KMS-11 (cell line): Measurements from ENCODE around the gene TNK2.

Experiments
- H2AFZ ChIP-seq: fragments of 200-600 bp; sonication (generic); 2 replicates; pipeline ENCODE4 v1.6.1; 2016; ENCODE audit warnings: antibody characterized with exemption, mixed run types, low read depth
- H3K27ac ChIP-seq: fragments of 200-600 bp; sonication (generic); 2 replicates; pipeline ENCODE4 v1.6.1; 2016; ENCODE audit warnings: mild to moderate bottlenecking, mixed run types
- H3K27me3 ChIP-seq: fragments of 200-600 bp; sonication (generic); 2 replicates; pipeline ENCODE4 v1.6.1; 2017; ENCODE audit warnings: mild to moderate bottlenecking, low read depth, mixed run types, moderate library complexity; ENCODE audit not compliant: insufficient read depth
- H3K36me3 ChIP-seq: fragments of 200-600 bp; sonication (generic); 2 replicates; pipeline ENCODE4 v1.6.1; 2017; ENCODE audit warnings: mild to moderate bottlenecking, mixed run types; ENCODE audit not compliant: insufficient read depth
- H3K4me1 ChIP-seq: fragments of 200-600 bp; sonication (generic); 2 replicates; pipeline ENCODE4 v1.6.1; 2016; ENCODE audit warnings: mild to moderate bottlenecking, low read depth, mixed run types; ENCODE audit not compliant: poor library complexity, severe bottlenecking
- H3K4me2 ChIP-seq: fragments of 200-600 bp; sonication (generic); 2 replicates; pipeline ENCODE4 v1.7.0; 2016; ENCODE audit warnings: mild to moderate bottlenecking, mixed run types
- H3K4me3 ChIP-seq: fragments of 200-600 bp; sonication (generic); IDR thresholded peaks from 2 replicates; pipeline ENCODE4 v1.6.1; 2017; ENCODE audit warnings: low read depth, low read length, mixed read lengths; ENCODE audit not compliant: insufficient read depth
- H3K79me2 ChIP-seq: fragments of 200-600 bp; sonication (generic); 2 replicates; pipeline ENCODE4 v1.6.1; 2016; ENCODE audit warnings: low read depth, mixed run types; ENCODE audit not compliant: insufficient read depth
- H3K9ac ChIP-seq: fragments of 200-600 bp; sonication (generic); 2 replicates; pipeline ENCODE4 v1.6.1; 2016; ENCODE audit warnings: mild to moderate bottlenecking, mixed run types
- H4K20me1 ChIP-seq: fragments of 200-600 bp; sonication (generic); 2 replicates; pipeline ENCODE4 v1.6.1; 2016; ENCODE audit warnings: mild to moderate bottlenecking, mixed run types; ENCODE audit not compliant: insufficient read depth
- TF ChIP-seq, protein P1 (sequence below): fragments of 200-600 bp; sonication (generic); conservative IDR thresholded peaks from 2 replicates; pipeline ENCODE4 v1.6.1; 2017; ENCODE audit warnings: low read depth, mild to moderate bottlenecking, antibody characterized with exemption, low read length, moderate library complexity, mixed read lengths

The TNK2 gene

GRCh38 chr3:195911946-195912270 lies 3.6 kb upstream of the TNK2 start:
- Histone ChIP-seq H3K36me3 (no peaks in the 10 kb centered on the region), H3K4me1 (peaks cover 32% of the 10 kb centered on the region), H3K4me3 (no peak overlapping the region), H3K79me2 (no peaks in the 10 kb centered on the region), H4K20me1 (no peaks in the 10 kb centered on the region), H3K4me2 (no peak overlapping the region), H3K27me3 (no peaks in the 10 kb centered on the region), H2AFZ (no peak overlapping the region), H3K9ac (no peak overlapping the region), H3K27ac (no peak overlapping the region)
- TF ChIP-seq, protein P1, sequence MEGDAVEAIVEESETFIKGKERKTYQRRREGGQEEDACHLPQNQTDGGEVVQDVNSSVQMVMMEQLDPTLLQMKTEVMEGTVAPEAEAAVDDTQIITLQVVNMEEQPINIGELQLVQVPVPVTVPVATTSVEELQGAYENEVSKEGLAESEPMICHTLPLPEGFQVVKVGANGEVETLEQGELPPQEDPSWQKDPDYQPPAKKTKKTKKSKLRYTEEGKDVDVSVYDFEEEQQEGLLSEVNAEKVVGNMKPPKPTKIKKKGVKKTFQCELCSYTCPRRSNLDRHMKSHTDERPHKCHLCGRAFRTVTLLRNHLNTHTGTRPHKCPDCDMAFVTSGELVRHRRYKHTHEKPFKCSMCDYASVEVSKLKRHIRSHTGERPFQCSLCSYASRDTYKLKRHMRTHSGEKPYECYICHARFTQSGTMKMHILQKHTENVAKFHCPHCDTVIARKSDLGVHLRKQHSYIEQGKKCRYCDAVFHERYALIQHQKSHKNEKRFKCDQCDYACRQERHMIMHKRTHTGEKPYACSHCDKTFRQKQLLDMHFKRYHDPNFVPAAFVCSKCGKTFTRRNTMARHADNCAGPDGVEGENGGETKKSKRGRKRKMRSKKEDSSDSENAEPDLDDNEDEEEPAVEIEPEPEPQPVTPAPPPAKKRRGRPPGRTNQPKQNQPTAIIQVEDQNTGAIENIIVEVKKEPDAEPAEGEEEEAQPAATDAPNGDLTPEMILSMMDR: no peak

GRCh38 chr3:195911041-195911945 lies 2.9 kb upstream of the TNK2 start:
- no peak overlapping the region for H3K27ac ChIP-seq

DNA sequence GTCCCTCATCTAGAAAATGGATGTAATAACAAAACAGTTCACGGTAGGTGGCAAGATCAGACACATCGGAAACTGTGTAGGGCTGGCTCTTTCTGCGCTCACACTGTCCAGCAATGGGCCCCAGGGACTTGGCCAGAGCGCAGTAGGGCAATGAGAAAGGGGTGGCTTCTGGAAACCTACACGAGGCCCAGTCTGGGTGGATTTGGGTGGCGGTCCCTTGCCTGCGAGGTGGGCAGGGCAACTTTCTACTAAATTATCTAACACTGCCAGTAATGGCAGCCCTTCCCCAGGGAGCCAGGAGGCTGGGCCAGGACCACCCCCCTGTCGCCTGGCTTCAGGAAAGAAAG lies 2.1 kb upstream of the TNK2 start:
- Histone ChIP-seq H3K36me3 (no peaks in the 10 kb centered on the region), H3K27me3 (no peaks in the 10 kb centered on the region), H4K20me1 (no peaks in the 10 kb centered on the region), H3K4me1 (peaks cover 40% of the 10 kb centered on the region), H2AFZ (no peak overlapping the region), H3K79me2 (peaks cover 1% of the 10 kb centered on the region; the same call in 1 of the 2 replicates), H3K4me2 (peak overlapping the region; percentile 38; the same call in 1 of the 2 replicates), H3K4me3 (no peak overlapping the region), H3K27ac (no peak overlapping the region), H3K9ac (no peak overlapping the region)
- TF ChIP-seq, protein P1: no peak

More at GRCh38 chr3:195911041-195911945, 2.9 kb upstream of the TNK2 start:
- no peaks in the 10 kb centered on the region for H3K36me3 ChIP-seq
- H3K4me3 ChIP-seq: no peak overlapping the region
- no peak overlapping the region for H3K4me2 ChIP-seq
- H3K79me2 ChIP-seq: no peaks in the 10 kb centered on the region
- H3K9ac ChIP-seq: no peak overlapping the region
- TF ChIP-seq, protein P1: no peak
- H4K20me1 ChIP-seq: no peaks in the 10 kb centered on the region
- peaks cover 34% of the 10 kb centered on the region for H3K4me1 ChIP-seq
- no peak overlapping the region for H2AFZ ChIP-seq
- no peaks in the 10 kb centered on the region for H3K27me3 ChIP-seq

- TF ChIP-seq, protein P1: no peak
- Histone ChIP-seq H2AFZ (peak overlapping the region; percentile 68), H3K27me3 (no peaks in the 10 kb centered on the region), H3K27ac (no peak overlapping the region), H3K4me1 (peaks cover 40% of the 10 kb centered on the region), H3K36me3 (no peaks in the 10 kb centered on the region), H3K9ac (peak overlapping the region; percentile 16; the same call in 1 of the 2 replicates), H3K4me2 (peak overlapping the region; percentile 38), H3K79me2 (peaks cover 7% of the 10 kb centered on the region; the same call in 1 of the 2 replicates), H3K4me3 (no peak overlapping the region), H4K20me1 (no peaks in the 10 kb centered on the region)
These were observed 1.5 kb upstream of the TNK2 start for GRCh38 chr3:195909644-195910498.
